IMR-90 (cell line): ENCODE measurements around the gene PARVG. TPM values are rescaled to one million over a fixed set of nuclear protein-coding genes. Genes with fewer than 3 reads are reported as not detected.

Experiments
- ATAC-seq: fragments of 200-7000 bp; cut with Tn5 transposase; 2 replicates; pipeline ENCODE4 v1.9.1; 2020; ENCODE audit warnings: low read depth, mild to moderate bottlenecking, moderate library complexity
- BruUV-seq: library from RNA; stranded (reverse); fragments of 400-500 nt; replicated peaks from 2 replicates; lab custom pipeline; 2021; lab: Mats Ljungman, UMichigan
- CTCF ChIA-PET: fragments of 300-600 bp; formaldehyde crosslinking; extraction: SDS; loops from one replicate; lab custom pipeline; 2021; ENCODE audit warnings: antibody characterized with exemption; lab: Yijun Ruan, JAX
- POLR2A ChIA-PET: fragments of 300-600 bp; sonication (Branson Sonifier 250); formaldehyde crosslinking; loops from one replicate; lab custom pipeline; 2022; ENCODE audit warnings: antibody characterized with exemption; ENCODE audit not compliant: unreplicated experiment; lab: Charles Lee
- DNase-seq: peaks from one replicate; pipeline ENCODE4 v3.0.0; 2013
- H2AFZ ChIP-seq: replicated peaks from 2 replicates; pipeline ENCODE3; 2013; ENCODE audit warnings: low read length, mild to moderate bottlenecking; ENCODE audit not compliant: poor library complexity
- H2AK5ac ChIP-seq: 2 replicates; pipeline ENCODE4 v1.6.1; 2013; ENCODE audit warnings: low read depth, low read length, inconsistent platforms
- H2AK9ac ChIP-seq: replicated peaks from 2 replicates; pipeline ENCODE3; 2013; ENCODE audit warnings: mild to moderate bottlenecking, low read depth, low read length, moderate library complexity; ENCODE audit not compliant: poor library complexity
- H2BK120ac ChIP-seq: 2 replicates; pipeline ENCODE4 v1.6.1; 2013; ENCODE audit warnings: low read depth, low read length, inconsistent platforms
- H2BK15ac ChIP-seq: 3 replicates; pipeline ENCODE4 v1.6.1; 2013; ENCODE audit warnings: low read depth, low read length, inconsistent platforms
- H2BK20ac ChIP-seq: 2 replicates; pipeline ENCODE4 v1.6.1; 2013; ENCODE audit warnings: low read depth, mild to moderate bottlenecking, inconsistent platforms, low read length, moderate library complexity
- H2BK5ac ChIP-seq: 2 replicates; pipeline ENCODE4 v1.6.1; 2013; ENCODE audit warnings: mild to moderate bottlenecking, low read depth, low read length, inconsistent platforms; ENCODE audit not compliant: poor library complexity, severe bottlenecking
- H3K14ac ChIP-seq: replicated peaks from 2 replicates; pipeline ENCODE4 v1.6.1; 2013; ENCODE audit warnings: low read depth, low read length, inconsistent platforms
- H3K18ac ChIP-seq: 2 replicates; pipeline ENCODE4 v1.6.1; 2013; ENCODE audit warnings: low read depth, low read length, control low read depth
- H3K23ac ChIP-seq: 2 replicates; pipeline ENCODE4 v1.6.1; 2013; ENCODE audit warnings: low read depth, low read length, inconsistent platforms
- H3K27ac ChIP-seq: 2 replicates; pipeline ENCODE4 v1.5.1; 2013; ENCODE audit warnings: mild to moderate bottlenecking, control low read depth, low read length; ENCODE audit not compliant: insufficient read depth
- H3K27me3 ChIP-seq: 2 replicates; pipeline ENCODE4 v1.6.1; 2013; ENCODE audit warnings: low read length; ENCODE audit not compliant: control insufficient read depth, insufficient read depth
- H3K36me3 ChIP-seq: 2 replicates; pipeline ENCODE4 v1.6.1; 2013; ENCODE audit warnings: low read length, mixed read lengths; ENCODE audit not compliant: control insufficient read depth, insufficient read depth
- H3K4ac ChIP-seq: 2 replicates; pipeline ENCODE4 v1.6.1; 2013; ENCODE audit warnings: low read depth, low read length, inconsistent platforms
- H3K4me1 ChIP-seq: 2 replicates; pipeline ENCODE4 v1.6.1; 2013; ENCODE audit warnings: low read length, mixed read lengths; ENCODE audit not compliant: control insufficient read depth, insufficient read depth
- H3K4me2 ChIP-seq: 2 replicates; pipeline ENCODE4 v1.6.1; 2013; ENCODE audit warnings: low read depth, mild to moderate bottlenecking, control low read depth, low read length, moderate library complexity
- H3K4me3 ChIP-seq: 2 replicates; pipeline ENCODE4 v1.5.1; 2013; ENCODE audit warnings: low read depth, mild to moderate bottlenecking, control low read depth, low read length, moderate library complexity; ENCODE audit not compliant: insufficient read depth
- H3K56ac ChIP-seq: 2 replicates; pipeline ENCODE4 v1.6.1; 2013; ENCODE audit warnings: low read length, inconsistent platforms; ENCODE audit not compliant: insufficient read depth; ENCODE audit errors: extremely low read depth
- H3K79me1 ChIP-seq, 2 experiments: 2 replicates each; pipeline ENCODE4 v1.6.1; 2013; ENCODE audit warnings: low read length in 2 of 2, inconsistent platforms in 1 of 2, low read depth in 1 of 2
- H3K9ac ChIP-seq: 2 replicates; pipeline ENCODE4 v1.6.1; 2013; ENCODE audit warnings: low read depth, low read length, control low read depth
- H3K9me1 ChIP-seq: 2 replicates; pipeline ENCODE4 v1.6.1; 2013; ENCODE audit warnings: low read length, inconsistent platforms; ENCODE audit not compliant: insufficient read depth
- H3K9me3 ChIP-seq: 2 replicates; pipeline ENCODE4 v1.6.1; 2013; ENCODE audit warnings: low read length; ENCODE audit not compliant: control insufficient read depth, insufficient read depth
- H4K20me1 ChIP-seq: 2 replicates; pipeline ENCODE4 v1.6.1; 2013; ENCODE audit warnings: low read length, inconsistent platforms; ENCODE audit not compliant: insufficient read depth
- H4K5ac ChIP-seq: 2 replicates; pipeline ENCODE4 v1.6.1; 2013; ENCODE audit warnings: mild to moderate bottlenecking, low read depth, low read length, control low read depth
- H4K8ac ChIP-seq, 2 experiments: 2 replicates each; pipeline ENCODE4 v1.6.1; 2013; ENCODE audit warnings: low read depth in 2 of 2, low read length in 2 of 2, control low read depth in 1 of 2, inconsistent platforms in 1 of 2
- H4K91ac ChIP-seq: 2 replicates; pipeline ENCODE4 v1.6.1; 2013; ENCODE audit warnings: low read depth, low read length, inconsistent platforms; ENCODE audit not compliant: insufficient read depth
- CEBPB ChIP-seq: IDR thresholded peaks from 2 replicates; pipeline ENCODE4 v1.6.1; 2012; ENCODE audit warnings: low read depth, low read length, improper control_type of control experiment
- CHD1 ChIP-seq: IDR thresholded peaks from 2 replicates; pipeline ENCODE4 v1.6.1; 2012; ENCODE audit warnings: low read depth, low read length, improper control_type of control experiment
- FOS ChIP-seq: fragments of 150-350 bp; IDR thresholded peaks from 2 replicates; pipeline ENCODE4 v1.6.1; 2016; ENCODE audit warnings: low read depth, low read length
- MXI1 ChIP-seq: IDR thresholded peaks from 2 replicates; pipeline ENCODE4 v1.6.1; 2012; ENCODE audit warnings: low read depth, mild to moderate bottlenecking, low read length, moderate library complexity, borderline replicate concordance
- POLR2A ChIP-seq: IDR thresholded peaks from 2 replicates; pipeline ENCODE4 v1.6.1; 2012; ENCODE audit warnings: mild to moderate bottlenecking, low read depth, low read length
- RAD21 ChIP-seq: IDR thresholded peaks from 2 replicates; pipeline ENCODE4 v1.6.1; 2012; ENCODE audit warnings: low read length, improper control_type of control experiment
- RCOR1 ChIP-seq: IDR thresholded peaks from 2 replicates; pipeline ENCODE4 v1.6.1; 2012; ENCODE audit warnings: mild to moderate bottlenecking, low read length, improper control_type of control experiment; ENCODE audit not compliant: insufficient replicate concordance
- SMC3 ChIP-seq: fragments of 150-350 bp; IDR thresholded peaks from 2 replicates; pipeline ENCODE4 v1.6.1; 2016; ENCODE audit warnings: low read depth, mild to moderate bottlenecking, antibody characterized with exemption, low read length, moderate library complexity
- WGBS, 2 experiments: methylation state at CpG; one replicate each; pipeline versions ENCODE4 v1.1.5 to v1.1.7; 2013; ENCODE audit warnings: missing lambda C conversion rate in 2 of 2; ENCODE audit not compliant: insufficient read length in 1 of 2; ENCODE audit errors: extremely low coverage in 2 of 2; 5-methylcytosine and 5-hydroxymethylcytosine counted together
- dilution Hi-C: fragments of 300-500 bp; cut with HindIII; formaldehyde crosslinking; loops from one replicate; pipeline ENCODE4 v1.14.3; 2018; ENCODE audit warnings: low sequenced_read_pairs; ENCODE audit not compliant: unreplicated experiment
- in situ Hi-C: fragments of 300-500 bp; cut with MboI; formaldehyde crosslinking; loops from 3 replicates; pipeline ENCODE4 v1.14.3; 2019; ENCODE audit warnings: low sequenced_read_pairs, inconsistent platforms, mixed read lengths
- intact Hi-C: fragments of 100-400 bp; cut with micrococcal nuclease; formaldehyde crosslinking; loops from 2 replicates; pipeline ENCODE4 v1.10.0; 2022
- polyA plus RNA-seq, 3 experiments: library from polyadenylated mRNA; depleted of rRNA; stranded (reverse); fragments of >200 nt; gene quantifications; 2 replicates each; pipeline ENCODE4 v1.2.3, GENCODE V29; 2012; ENCODE audit warnings: low replicate concordance in 1 of 3
- total RNA-seq: library from RNA; depleted of rRNA; stranded (reverse); fragments of >200 nt; gene quantifications from 2 replicates; pipeline ENCODE4 v1.2.3, GENCODE V29; 2012
- TF ChIP-seq, protein P1 (sequence below): fragments of 150-350 bp; IDR thresholded peaks from 2 replicates; pipeline ENCODE4 v1.6.1; 2017; ENCODE audit warnings: mild to moderate bottlenecking, antibody characterized with exemption, low read length, low read depth
- TF ChIP-seq, protein P2 (sequence below): fragments of 150-350 bp; IDR thresholded peaks from 2 replicates; pipeline ENCODE4 v1.6.1; 2016; ENCODE audit warnings: low read depth, mild to moderate bottlenecking, low read length, moderate library complexity, borderline replicate concordance
- TF ChIP-seq, protein P3 (sequence below): conservative IDR thresholded peaks from 2 replicates; pipeline ENCODE4 v1.5.1; 2012; ENCODE audit warnings: mild to moderate bottlenecking, low read depth, low read length, improper control_type of control experiment

Gene PARVG
- total and polyA plus RNA-seq, 2 of the 4 experiments (the other 2 are of a cell fraction), result not detected

DNA sequence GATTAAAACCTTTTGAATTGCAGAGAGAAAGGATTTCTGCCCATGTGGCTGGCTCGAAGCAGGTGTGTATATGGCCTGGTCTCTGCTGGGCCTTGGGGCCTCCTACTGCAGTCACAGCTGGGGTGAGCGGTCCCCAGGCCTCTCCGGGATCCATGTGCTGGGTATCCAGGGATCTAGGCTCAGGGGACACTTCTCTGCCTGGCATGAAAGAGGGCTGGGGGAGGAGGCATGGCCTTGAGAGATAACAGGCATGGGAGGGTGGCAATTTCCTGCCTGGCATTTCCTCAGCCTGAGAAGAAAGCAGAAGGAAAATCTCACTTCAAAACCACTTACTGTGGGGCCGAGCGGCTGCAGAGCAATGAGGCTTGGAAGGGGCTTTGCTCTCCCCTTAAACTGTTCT lies 20.3 kb upstream of the PARVG start:
- no peak for DNase-seq
- TF ChIP-seq SMC3 (no peak), CEBPB (no peak), RAD21 (no peak), MXI1 (no peak), POLR2A (no peak), FOS (no peak), CHD1 (no peak), RCOR1 (no peak)
- TF ChIP-seq, protein P1, sequence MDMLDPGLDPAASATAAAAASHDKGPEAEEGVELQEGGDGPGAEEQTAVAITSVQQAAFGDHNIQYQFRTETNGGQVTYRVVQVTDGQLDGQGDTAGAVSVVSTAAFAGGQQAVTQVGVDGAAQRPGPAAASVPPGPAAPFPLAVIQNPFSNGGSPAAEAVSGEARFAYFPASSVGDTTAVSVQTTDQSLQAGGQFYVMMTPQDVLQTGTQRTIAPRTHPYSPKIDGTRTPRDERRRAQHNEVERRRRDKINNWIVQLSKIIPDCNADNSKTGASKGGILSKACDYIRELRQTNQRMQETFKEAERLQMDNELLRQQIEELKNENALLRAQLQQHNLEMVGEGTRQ, result no peak
- TF ChIP-seq, protein P2, sequence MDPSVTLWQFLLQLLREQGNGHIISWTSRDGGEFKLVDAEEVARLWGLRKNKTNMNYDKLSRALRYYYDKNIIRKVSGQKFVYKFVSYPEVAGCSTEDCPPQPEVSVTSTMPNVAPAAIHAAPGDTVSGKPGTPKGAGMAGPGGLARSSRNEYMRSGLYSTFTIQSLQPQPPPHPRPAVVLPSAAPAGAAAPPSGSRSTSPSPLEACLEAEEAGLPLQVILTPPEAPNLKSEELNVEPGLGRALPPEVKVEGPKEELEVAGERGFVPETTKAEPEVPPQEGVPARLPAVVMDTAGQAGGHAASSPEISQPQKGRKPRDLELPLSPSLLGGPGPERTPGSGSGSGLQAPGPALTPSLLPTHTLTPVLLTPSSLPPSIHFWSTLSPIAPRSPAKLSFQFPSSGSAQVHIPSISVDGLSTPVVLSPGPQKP, result no peak
- TF ChIP-seq, protein P3, sequence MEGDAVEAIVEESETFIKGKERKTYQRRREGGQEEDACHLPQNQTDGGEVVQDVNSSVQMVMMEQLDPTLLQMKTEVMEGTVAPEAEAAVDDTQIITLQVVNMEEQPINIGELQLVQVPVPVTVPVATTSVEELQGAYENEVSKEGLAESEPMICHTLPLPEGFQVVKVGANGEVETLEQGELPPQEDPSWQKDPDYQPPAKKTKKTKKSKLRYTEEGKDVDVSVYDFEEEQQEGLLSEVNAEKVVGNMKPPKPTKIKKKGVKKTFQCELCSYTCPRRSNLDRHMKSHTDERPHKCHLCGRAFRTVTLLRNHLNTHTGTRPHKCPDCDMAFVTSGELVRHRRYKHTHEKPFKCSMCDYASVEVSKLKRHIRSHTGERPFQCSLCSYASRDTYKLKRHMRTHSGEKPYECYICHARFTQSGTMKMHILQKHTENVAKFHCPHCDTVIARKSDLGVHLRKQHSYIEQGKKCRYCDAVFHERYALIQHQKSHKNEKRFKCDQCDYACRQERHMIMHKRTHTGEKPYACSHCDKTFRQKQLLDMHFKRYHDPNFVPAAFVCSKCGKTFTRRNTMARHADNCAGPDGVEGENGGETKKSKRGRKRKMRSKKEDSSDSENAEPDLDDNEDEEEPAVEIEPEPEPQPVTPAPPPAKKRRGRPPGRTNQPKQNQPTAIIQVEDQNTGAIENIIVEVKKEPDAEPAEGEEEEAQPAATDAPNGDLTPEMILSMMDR, result no peak
- Histone ChIP-seq H3K9me3 (no peaks in the 10 kb centered on the region), H3K56ac (no peak overlapping the region), H2AK9ac (no peak overlapping the region), H3K9ac (no peak overlapping the region), H2BK20ac (no peak overlapping the region), H3K4me2 (no peak overlapping the region), H4K20me1 (no peaks in the 10 kb centered on the region), H3K27ac (no peak overlapping the region), H3K36me3 (no peaks in the 10 kb centered on the region; the same call in 1 of the 2 replicates), H3K4me1 (peaks cover 2% of the 10 kb centered on the region; the same call in 1 of the 2 replicates), H3K14ac (no peak overlapping the region), H3K23ac (no peak overlapping the region), H2BK120ac (no peak overlapping the region), H3K79me1 (no peaks in the 10 kb centered on the region), H4K8ac (no peak overlapping the region), H2BK5ac (no peak overlapping the region), H4K5ac (no peak overlapping the region), H2AK5ac (no peak overlapping the region), H3K4ac (no peak overlapping the region), H3K18ac (no peak overlapping the region), H2BK15ac (no peak overlapping the region), H2AFZ (no peak overlapping the region), H4K91ac (no peak overlapping the region), H3K4me3 (no peak overlapping the region), H3K9me1 (no peaks in the 10 kb centered on the region), H3K27me3 (no peaks in the 10 kb centered on the region)
- no TSS peak for BruUV-seq
- ChIA-PET CTCF (no interaction called here), POLR2A (no interaction called here)
- intact Hi-C loops (no loop called here), dilution Hi-C loops (no loop called here), in situ Hi-C loops (no loop called here)
- ATAC-seq, result no peak
- WGBS, 2 experiments, result 80% methylated on average over 2 of the region's 5 CpGs; no CpG with 5 or more reads in 1 of the 2 experiments
